GM18511 (cell line): ENCODE data around the gene PITRM1.
"Not testable (repeated sequence)": the region's sequence is repeated elsewhere in the genome, so short reads cannot be mapped to it uniquely, and the experiment has no call there.

Experiments
- ATAC-seq: cut with Tn5 transposase; IDR thresholded peaks from one replicate; pipeline ENCODE4 v1.9.1; 2021; ENCODE audit warnings: mild to moderate bottlenecking, moderate library complexity; ENCODE audit not compliant: unreplicated experiment

The PITRM1 gene, protein sequence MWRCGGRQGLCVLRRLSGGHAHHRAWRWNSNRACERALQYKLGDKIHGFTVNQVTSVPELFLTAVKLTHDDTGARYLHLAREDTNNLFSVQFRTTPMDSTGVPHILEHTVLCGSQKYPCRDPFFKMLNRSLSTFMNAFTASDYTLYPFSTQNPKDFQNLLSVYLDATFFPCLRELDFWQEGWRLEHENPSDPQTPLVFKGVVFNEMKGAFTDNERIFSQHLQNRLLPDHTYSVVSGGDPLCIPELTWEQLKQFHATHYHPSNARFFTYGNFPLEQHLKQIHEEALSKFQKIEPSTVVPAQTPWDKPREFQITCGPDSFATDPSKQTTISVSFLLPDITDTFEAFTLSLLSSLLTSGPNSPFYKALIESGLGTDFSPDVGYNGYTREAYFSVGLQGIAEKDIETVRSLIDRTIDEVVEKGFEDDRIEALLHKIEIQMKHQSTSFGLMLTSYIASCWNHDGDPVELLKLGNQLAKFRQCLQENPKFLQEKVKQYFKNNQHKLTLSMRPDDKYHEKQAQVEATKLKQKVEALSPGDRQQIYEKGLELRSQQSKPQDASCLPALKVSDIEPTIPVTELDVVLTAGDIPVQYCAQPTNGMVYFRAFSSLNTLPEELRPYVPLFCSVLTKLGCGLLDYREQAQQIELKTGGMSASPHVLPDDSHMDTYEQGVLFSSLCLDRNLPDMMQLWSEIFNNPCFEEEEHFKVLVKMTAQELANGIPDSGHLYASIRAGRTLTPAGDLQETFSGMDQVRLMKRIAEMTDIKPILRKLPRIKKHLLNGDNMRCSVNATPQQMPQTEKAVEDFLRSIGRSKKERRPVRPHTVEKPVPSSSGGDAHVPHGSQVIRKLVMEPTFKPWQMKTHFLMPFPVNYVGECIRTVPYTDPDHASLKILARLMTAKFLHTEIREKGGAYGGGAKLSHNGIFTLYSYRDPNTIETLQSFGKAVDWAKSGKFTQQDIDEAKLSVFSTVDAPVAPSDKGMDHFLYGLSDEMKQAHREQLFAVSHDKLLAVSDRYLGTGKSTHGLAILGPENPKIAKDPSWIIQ

DNA sequence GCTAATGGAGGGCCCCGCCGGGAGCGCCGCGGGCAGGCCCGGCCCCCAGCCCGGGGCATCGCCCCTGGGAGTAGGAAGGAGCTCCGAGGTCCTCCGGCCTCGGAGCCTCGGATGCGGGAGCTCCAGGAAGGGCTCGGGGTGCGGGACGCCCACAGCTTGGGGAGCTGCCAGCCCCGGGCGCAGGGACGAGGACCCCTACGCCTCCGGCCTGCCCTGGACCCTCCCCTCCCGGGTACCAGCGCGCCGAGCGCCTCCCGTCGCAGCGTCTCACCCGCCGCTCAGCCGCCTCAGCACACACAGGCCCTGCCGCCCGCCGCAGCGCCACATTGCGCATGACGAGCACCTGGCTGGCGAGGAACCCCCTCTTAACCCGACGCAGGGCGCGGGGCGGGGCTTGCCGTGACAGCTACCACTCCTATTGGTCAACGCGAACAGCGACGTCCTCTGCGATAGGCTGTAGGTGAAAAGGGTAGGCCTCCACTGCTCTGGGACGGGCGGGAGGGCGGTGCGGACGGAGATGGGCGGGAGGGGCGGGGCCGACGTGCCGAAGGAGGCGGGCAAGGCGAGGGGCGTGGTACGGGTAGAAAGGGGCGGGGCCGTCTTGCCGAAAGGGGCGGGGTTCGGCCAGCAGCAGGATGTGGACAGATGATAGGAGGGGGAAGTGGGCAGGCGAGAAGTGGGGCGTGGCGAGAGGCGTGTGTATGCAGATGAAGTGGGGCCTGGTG, at the start of gene PITRM1:
TSS of gene PITRM1 (minus strand) at position 337 of the 725 bp plus-strand sequence. CDS start at position 327, 10 bp downstream.
- peak; percentile 95 for ATAC-seq

DNA sequence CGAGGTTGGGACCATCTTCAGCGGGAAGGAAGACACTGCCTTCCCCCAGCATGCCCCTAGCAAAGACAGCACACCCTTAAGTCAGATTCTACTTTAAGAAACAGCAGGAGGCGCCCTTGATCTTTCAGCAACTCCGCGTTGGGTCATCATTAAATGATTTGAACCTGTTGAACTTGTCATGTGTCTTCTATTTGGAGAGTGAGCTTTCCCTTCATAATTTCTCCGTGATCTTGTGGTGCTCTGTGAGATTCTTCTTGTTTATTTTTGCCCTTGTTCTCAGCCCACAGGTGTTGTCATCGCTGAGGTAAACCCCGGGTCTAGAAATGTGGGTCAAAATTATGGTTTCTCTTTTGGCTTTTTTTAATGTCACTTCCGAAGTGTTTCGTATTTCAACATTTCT, 49.5 kb upstream of the PITRM1 start:
- ATAC-seq, result no peak

DNA sequence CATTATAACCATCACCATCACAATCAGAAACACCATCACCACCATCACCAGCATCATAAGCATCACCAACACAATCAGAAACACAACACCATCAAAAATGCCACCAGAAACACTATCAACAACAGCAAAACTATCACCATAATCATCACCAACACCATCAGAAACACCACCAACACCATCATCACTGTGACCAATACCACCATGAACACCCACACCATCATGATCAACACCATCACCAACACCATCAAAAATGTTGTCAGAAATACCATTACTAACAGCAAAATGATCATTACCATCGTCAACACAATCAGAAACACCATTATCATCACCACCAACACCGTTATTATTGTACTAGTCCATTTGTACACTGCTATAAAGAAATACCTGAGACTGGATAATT, 49.0 kb upstream of the PITRM1 start:
- ATAC-seq, result not testable (repeated sequence)

DNA sequence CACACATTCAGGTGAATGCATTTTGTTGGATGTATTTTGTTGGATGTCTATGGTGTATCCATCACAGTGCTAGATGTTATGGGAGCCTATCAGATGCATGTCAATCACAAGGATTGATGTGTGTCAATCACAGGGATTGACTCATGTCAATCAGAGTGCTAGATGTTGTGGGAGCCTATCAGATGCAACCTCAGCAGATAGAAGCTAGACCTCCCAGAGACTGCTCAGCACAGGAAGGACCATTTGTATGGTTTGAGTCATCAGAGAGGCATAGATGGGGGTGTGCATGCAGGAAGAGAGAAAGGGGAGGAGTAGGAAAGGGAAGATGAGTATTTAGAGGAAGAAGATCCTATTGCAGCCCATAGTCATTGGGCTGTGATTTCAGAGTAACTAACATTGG, 48.3 kb upstream of the PITRM1 start:
- ATAC-seq, result no peak

DNA sequence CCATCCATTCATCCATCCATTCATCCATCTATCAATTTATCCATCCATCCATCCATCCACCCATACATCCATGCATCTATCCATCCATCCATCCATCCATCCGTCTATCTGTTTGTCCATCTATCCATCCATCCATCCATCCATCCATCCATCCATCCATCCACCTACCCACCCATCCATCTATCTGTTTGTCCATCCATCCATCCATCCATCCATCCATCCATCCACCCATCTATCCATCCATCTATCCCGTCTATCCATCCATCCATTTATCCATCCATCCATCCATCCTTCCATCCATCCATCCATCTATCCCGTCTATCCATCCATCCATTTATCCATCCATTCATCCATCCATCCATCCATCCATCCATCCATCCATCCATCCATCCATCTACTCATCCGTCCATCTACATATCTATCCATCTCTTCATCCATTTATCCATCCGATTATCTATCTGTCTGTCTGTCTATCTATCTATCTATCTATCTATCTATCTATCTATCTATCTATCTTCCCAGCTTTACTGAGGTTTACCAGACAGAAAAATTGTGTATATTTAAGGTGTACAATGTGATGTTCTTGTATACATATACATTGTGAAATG, 46.5 kb upstream of the PITRM1 start:
- ATAC-seq, result not testable (repeated sequence)

DNA sequence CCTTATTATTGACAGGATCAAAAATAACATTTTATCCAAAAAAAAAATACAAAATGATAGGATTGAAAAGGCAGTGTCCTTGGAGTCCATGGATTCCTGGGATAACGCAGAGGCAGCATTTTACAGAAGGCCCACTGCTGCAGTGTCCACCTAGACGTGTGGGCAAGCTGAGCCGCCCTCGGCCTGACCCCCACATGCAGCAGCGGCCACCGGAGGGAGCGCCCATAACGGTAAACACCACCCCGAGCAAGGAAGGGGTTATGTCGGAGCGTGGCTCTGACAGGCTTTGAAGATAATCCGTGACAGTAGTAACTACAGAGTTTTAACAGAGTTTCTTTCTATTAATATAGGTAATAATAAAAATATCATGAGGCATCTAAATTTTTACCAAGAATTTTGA, 45.3 kb upstream of the PITRM1 start:
- no peak for ATAC-seq

DNA sequence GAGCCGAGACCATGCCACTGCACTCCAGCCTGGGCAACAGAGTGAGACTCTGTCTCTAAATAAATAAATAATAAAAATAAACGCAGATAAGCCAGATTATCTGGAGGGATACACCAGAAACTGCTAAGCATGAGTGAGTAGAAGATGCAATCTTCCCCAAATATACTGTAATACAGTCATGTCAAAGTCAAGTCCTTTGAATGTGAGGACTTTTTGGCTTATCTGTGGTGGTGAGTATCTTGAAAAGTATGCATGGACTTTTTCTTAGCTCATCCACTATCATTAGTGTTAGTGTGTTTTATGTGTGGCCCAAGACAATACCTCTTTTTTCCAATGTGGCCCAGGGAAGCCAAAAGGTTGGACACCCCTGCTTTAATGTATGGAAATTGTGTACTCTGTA, 44.7 kb upstream of the PITRM1 start:
- no peak for ATAC-seq

DNA sequence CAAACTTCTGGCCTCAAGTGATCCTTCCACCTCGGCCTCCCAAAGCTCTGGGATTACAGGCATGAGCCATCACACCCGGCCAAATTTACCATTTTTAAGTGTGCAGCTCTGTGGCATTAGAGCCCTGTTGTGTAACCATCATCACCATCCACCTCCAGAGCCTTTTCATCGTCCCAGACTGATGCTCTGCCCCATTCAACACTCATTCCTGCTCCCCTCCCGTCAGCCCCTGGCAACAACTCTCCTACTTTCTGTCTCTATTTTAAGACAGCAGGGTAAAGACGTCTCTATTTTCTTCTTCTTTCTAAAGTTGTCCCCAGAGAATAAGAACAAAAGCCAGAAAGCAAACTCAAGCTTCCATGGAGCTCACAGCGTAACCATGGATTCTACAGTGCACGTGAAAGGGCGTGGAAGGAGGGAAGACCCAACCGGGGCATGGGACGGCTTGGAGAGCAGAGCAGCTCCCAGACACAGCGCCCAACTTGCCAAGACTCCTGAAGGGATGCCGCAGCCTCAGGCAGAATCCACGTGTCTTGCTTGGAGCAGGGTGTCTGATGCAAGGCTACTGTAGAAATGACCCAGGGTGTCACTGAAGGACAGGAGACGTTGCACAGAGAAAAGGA, 42.7 kb upstream of the PITRM1 start:
- no peak for ATAC-seq

DNA sequence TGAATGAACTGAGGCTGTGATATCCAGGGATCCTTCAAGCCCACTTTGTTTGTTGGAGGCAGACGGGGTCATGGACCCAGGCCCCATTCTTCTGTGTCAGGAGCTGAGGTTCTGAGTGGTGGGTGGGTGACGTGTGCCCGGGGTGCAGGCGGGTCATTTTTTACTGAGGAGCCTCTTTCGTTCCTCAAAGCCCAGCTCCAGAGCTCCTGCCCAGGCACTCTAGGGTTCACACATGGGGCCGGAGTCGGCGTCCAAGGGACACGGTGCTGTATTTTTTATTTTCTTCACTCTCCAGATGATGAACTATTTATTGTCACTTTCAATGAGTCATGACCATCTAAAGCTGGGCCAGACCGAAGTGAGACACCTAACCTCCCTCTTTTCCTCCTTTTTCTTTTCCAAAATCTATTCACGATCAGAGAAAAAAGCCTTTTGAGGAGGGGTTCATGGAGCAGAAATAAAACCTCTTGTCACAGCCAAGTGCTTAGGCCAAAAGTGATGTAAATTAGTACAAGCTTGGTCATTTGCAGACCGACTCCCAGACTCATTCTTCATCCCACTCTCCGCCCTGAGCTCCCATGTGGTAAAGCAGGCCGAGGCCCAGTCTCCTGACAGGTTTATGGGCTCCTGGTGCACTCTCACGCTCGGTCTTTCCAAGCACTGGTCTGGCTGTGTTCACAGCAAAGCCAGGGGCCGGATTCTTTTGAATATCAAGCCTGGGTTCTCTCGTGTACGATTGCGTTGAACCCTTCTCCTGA, 41.4 kb upstream of the PITRM1 start:
- ATAC-seq, result no peak

DNA sequence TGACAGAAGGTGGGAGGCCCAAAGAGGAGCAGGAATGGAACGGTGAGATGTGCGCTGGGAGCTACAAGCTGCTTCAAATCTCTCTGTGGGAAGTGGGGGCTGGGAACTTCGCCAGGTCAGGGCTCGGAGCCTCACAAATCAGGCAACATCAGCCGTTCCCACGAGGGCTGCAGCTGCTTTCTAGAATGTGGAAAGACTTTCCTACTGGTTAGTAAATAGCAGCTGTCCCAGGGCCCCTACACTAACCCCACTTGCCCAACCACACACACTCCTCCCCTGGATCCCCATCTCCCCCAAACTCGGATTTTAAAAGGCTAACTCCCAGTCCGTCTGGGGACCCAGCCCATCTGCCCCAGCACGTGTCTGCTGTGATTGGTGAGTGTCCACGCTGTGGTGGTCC, 40.6 kb upstream of the PITRM1 start:
- no peak for ATAC-seq

DNA sequence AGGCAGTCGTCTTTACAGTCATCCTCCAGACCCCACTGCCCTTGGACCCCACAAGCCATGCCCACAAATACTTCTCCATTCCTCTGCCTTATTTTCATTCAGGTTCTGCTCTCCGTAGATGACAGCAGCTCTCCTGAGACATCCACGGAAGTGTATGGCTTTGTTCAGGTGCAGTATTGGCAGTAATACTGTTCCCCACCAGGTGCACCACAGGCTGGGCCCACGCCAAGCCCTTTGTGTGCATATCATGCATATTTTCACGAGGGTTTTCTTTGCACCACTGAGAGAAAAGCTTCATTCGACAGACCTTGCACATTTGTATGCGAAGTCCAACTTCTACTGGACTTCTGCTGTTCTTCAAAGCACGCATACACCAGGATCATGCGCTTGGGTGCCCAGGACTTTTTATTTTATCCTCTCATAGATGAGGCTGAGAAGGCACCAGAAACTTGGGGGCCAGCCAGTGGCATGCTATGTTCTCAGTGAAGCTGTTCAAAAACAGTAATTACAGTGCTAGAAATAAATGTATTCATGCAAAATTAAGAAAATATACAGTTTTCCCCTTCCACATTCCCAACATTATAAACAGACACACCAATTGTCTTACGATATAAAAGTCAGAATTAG, 37.8 kb upstream of the PITRM1 start:
- no peak for ATAC-seq

DNA sequence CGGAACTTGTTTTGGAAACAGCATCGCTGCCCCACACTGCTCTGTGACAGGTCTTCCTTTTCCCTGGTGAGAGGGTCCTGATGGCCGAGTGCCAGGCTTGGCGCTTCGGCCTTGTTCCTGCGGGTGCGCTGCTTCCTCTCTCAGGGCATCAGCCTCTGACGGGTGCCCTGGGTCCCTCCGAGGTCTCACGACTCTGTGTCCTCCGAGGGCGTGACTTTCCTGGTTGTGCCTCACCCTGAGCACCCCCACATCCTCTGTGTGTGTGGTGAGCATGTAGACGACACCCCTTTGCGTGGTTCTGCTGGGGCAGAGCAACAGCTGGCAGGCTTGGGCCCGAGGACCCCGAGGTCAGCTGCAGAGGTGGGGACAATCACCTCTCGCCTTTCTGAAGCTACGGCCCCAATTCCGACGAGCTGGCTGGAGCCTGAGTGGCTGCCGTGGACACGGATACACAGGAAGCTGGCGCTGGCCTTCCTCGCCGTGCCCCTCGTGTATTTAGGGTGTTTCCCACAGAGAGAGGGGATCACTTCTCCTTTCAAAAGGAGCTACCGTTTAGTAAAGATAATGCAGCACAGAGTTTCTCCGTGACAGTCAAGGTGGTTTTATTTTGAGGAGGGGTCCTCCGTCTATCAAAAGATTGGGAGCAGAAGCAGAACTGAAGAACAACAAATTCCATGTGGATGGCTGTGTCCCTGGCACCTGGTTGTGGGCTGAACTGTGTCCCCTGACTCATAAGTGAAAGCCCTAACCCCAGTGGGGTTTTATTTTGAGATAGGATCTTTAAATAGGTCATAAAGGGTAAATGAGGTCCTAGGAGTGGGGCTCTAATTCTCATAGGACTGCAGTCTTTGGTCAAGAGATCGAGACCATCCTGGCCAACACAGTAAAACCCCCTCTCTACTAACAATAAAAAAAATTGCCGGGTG, 36.2 kb upstream of the PITRM1 start:
- no peak for ATAC-seq

DNA sequence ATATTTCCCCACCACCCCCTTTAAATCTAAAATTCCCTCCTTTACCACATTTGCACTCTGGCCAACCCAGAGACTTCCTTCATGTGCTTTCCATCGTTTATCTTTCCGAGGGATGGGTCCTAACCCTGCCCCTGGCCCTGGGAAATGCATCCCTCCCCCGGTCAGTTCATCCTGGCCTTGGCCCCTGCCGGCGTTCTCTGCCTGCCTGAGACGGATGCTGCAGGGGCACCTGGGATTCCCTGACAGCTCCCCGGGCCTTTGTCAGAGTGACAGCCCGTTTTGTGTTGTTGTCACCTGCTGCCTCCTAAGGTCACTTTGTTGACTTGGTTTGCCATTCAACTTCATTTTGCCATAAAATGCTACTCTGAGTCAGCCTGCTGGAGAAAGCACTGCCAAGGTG, 34.8 kb upstream of the PITRM1 start:
- ATAC-seq, result no peak

DNA sequence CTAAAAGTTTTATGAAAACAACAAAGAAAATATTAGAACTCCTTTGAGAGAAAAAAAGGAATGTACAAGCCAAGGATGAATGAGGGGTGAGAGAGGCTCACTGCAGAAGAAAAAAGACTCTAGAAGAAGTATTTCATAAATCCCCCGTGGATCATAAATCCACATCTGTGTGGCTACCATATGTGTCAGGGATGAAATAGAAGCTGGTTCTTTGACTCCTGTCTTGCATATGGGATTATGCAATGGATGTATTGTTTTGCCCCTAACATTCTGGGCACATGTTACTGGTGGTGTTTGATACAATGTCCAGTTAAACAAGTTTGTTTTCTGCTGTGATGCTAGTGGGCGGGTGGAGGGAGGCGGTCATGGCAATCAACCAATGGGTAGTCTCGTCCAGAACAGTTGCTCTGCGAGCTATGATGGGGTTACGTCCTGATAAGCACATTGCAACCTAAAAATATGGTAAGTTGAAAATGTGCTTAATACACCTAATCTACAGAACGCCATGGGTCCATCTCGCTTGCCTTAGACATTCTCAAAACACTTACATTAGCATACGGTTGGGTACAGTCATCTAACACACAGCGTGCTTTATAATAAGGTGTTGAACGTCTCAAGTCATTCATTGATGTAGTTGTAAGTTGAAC, 34.1 kb upstream of the PITRM1 start:
- no peak for ATAC-seq

DNA sequence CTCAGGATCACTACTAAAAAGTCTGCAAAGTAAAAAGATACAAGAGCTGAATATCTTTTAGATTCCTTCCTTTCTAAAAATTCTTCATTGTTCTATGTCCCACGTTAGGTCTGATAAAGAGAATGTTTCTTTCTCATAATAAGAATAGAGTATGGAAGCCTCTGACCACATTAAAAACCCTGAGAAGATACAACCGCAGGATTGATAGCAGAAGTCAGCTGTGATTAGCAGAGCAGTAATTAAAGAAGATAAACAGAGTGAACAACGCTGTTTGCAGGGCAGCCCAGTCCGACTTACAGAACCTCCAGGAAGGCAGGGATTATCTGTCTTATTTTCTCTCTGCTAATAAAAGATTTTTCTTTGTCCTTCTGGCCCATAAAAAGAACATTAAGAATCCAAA, 31.4 kb upstream of the PITRM1 start:
- ATAC-seq, result no peak

DNA sequence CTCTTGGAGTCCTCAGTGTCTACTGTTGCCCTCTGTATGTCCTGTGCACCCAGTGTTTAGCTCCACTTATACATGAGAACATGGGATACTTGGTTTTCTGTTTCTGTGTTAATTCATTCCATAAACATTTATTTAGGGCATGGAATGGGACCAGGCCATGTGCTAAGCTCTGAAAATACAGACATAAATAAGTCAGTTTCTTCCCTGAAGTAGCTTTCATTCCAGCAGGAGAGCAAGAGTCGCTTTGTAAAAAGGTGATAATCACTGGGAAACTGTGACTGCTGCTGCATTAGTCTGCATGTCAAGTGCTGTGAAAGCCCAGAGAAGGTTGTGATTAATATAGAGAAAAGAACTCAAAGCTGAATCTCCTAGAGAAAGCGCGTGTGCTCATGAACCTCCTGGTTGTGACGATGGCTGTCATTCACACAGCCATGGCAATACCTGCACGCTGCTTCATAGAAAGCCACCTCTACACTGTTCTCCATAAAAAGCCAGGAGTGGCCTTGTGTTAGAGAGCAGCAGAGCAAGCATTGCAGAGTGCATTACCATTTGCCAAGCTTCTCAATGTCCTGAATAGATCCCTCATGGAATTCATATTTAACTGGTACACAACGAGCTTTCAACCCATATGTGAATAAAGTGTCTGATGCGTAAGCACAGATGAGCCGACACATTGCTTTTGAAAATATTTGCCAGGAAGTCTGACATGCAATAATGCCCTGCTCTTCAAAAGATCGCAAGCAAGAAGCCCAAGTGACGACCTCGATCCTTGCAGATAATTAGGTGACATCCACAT, 30.6 kb upstream of the PITRM1 start:
- no peak for ATAC-seq

DNA sequence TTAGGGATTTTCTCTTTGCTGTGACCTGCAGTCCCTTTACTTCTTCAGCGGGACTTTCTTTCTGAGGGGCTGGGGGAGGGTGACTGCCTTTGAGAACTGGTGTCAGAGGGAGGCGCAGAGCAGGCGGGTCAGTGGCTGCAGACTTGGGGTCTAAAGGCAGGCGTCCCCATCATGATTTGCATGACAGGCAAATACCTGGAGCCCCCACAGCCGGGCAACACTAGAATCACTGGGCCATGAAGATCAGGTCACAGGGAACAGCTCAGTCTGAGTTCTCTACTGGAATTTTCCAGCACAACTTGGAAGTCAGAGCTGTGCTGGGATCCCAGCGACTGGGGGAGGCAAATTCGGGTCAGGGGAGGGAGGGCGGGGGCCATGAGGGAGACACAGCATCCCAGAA, 29.2 kb upstream of the PITRM1 start:
- no peak for ATAC-seq
